Astrocyte (in vitro differentiated cells and primary cell): ENCODE results near the gene CARD8. TPM values are rescaled to one million over a fixed set of nuclear protein-coding genes. Genes with fewer than 3 reads are reported as not detected.

ENCODE experiments used
- DNase-seq: peaks from one replicate; pipeline ENCODE4 v3.0.0-alpha.2; 2010; ENCODE audit warnings: low read depth
- FAIRE-seq: peaks from 2 replicates; lab custom pipeline; 2011; peaks lifted over from hg19 to GRCh38; lab: Jason Lieb, UNC
- H2AFZ ChIP-seq: 2 replicates; pipeline ENCODE4 v1.6.0; 2012; ENCODE audit warnings: low read depth, low read length, inconsistent platforms
- H3K27ac ChIP-seq: 2 replicates; pipeline ENCODE4 v1.5.1; 2011; ENCODE audit warnings: low read depth, low read length, inconsistent platforms
- H3K27me3 ChIP-seq: 2 replicates; pipeline ENCODE4 v1.6.0; 2011; ENCODE audit warnings: low read length, inconsistent platforms; ENCODE audit not compliant: insufficient read depth
- H3K36me3 ChIP-seq: 2 replicates; pipeline ENCODE4 v1.5.1; 2011; ENCODE audit warnings: low read length, inconsistent platforms; ENCODE audit not compliant: insufficient read depth
- H3K4me1 ChIP-seq: 2 replicates; pipeline ENCODE4 v1.5.1; 2011; ENCODE audit warnings: low read length, inconsistent platforms; ENCODE audit not compliant: insufficient read depth
- H3K4me2 ChIP-seq: 2 replicates; pipeline ENCODE4 v1.6.0; 2012; ENCODE audit warnings: low read length, inconsistent platforms
- H3K4me3 ChIP-seq: 2 replicates; pipeline ENCODE4 v1.5.1; 2011; ENCODE audit warnings: low read depth, mild to moderate bottlenecking, low read length, inconsistent platforms; ENCODE audit not compliant: insufficient read depth
- H3K79me2 ChIP-seq: 2 replicates; pipeline ENCODE4 v1.6.0; 2012; ENCODE audit warnings: mild to moderate bottlenecking, low read length, inconsistent platforms; ENCODE audit not compliant: insufficient read depth
- H3K9ac ChIP-seq: 2 replicates; pipeline ENCODE4 v1.6.0; 2012; ENCODE audit warnings: mild to moderate bottlenecking, low read length, inconsistent platforms
- H3K9me3 ChIP-seq: 2 replicates; pipeline ENCODE4 v1.5.1; 2012; ENCODE audit warnings: low read depth, mild to moderate bottlenecking, low read length, inconsistent platforms; ENCODE audit not compliant: insufficient read depth
- H4K20me1 ChIP-seq: 2 replicates; pipeline ENCODE4 v1.6.0; 2012; ENCODE audit warnings: low read length, inconsistent platforms; ENCODE audit not compliant: insufficient read depth
- H3K27ac Mint-ChIP-seq: one replicate; pipeline ENCODE4 v1.8.0; 2021; ENCODE audit warnings: mild to moderate bottlenecking, mixed read lengths; ENCODE audit not compliant: unreplicated experiment
- H3K27me3 Mint-ChIP-seq: one replicate; pipeline ENCODE4 v1.8.0; 2021; ENCODE audit warnings: low read depth, mixed read lengths; ENCODE audit not compliant: unreplicated experiment
- H3K36me3 Mint-ChIP-seq: one replicate; pipeline ENCODE4 v1.8.0; 2021; ENCODE audit warnings: low read depth, mixed read lengths; ENCODE audit not compliant: unreplicated experiment
- H3K4me1 Mint-ChIP-seq: one replicate; pipeline ENCODE4 v1.8.0; 2021; ENCODE audit warnings: low read depth, mixed read lengths; ENCODE audit not compliant: unreplicated experiment
- H3K4me3 Mint-ChIP-seq: one replicate; pipeline ENCODE4 v1.8.0; 2021; ENCODE audit warnings: mild to moderate bottlenecking, moderate library complexity, mixed read lengths; ENCODE audit not compliant: unreplicated experiment
- H3K9me3 Mint-ChIP-seq: one replicate; pipeline ENCODE4 v1.8.0; 2021; ENCODE audit warnings: mild to moderate bottlenecking, mixed read lengths; ENCODE audit not compliant: unreplicated experiment
- EZH2 ChIP-seq: IDR thresholded peaks from 2 replicates; pipeline ENCODE4 v1.6.1; 2012; ENCODE audit warnings: mild to moderate bottlenecking, low read length, inconsistent platforms; ENCODE audit not compliant: insufficient read depth
- total RNA-seq: library from RNA; stranded (reverse); gene quantifications from 2 replicates; pipeline ENCODE4 v1.2.1, GENCODE V29; 2021
- TF ChIP-seq, protein P1 (sequence below): IDR thresholded peaks from 2 replicates; pipeline ENCODE4 v1.5.1; 2011; ENCODE audit warnings: low read depth, mild to moderate bottlenecking, inconsistent platforms, low read length, moderate library complexity; ENCODE audit not compliant: insufficient read depth

CARD8 gene
- total RNA-seq, 1 donor from 2014 or later = 26.3 TPM

DNA sequence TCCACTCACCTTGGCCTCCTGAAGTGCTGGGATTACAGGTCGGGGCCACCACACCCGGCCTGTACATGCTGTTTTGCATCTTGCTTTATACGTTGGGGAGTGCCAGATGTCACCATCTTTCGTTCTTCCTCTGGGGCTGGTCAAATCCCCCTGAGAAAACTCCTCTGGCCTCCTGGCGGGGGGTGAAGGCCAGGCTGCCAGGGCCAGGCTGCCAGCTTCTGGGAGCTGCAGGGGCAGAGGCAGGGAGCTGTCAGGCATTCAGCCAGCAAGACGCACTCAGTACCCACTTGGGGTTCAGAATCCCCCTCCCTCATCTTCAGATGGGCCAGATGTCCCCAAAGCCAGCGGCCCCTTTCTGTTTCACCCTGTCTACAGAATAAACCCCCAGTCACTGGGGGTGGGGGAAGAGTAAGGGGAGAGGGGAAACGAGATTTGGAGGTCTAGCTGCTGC lies 69.1 kb downstream of the CARD8 start:
- no peak overlapping the region for H3K4me3 ChIP-seq
- H3K4me1 ChIP-seq = no peaks in the 10 kb centered on the region
- H3K4me2 ChIP-seq = no peak overlapping the region
- no peak overlapping the region for H3K9ac ChIP-seq
- no peaks in the 10 kb centered on the region for H3K79me2 ChIP-seq
- FAIRE-seq = no peak
- Mint-ChIP-seq H3K36me3 (peaks cover 23% of the 10 kb centered on the region), H3K27me3 (no peaks in the 10 kb centered on the region), H3K4me1 (peaks cover 2% of the 10 kb centered on the region), H3K4me3 (no peak overlapping the region), H3K27ac (no peak overlapping the region), H3K9me3 (peaks cover 2% of the 10 kb centered on the region)
- no peaks in the 10 kb centered on the region for H3K36me3 ChIP-seq
- H3K27ac ChIP-seq = no peak overlapping the region
- no peak overlapping the region for H2AFZ ChIP-seq
- H3K9me3 ChIP-seq = no peaks in the 10 kb centered on the region
- H3K27me3 ChIP-seq = no peaks in the 10 kb centered on the region
- no peak for DNase-seq
- TF ChIP-seq, protein P1, sequence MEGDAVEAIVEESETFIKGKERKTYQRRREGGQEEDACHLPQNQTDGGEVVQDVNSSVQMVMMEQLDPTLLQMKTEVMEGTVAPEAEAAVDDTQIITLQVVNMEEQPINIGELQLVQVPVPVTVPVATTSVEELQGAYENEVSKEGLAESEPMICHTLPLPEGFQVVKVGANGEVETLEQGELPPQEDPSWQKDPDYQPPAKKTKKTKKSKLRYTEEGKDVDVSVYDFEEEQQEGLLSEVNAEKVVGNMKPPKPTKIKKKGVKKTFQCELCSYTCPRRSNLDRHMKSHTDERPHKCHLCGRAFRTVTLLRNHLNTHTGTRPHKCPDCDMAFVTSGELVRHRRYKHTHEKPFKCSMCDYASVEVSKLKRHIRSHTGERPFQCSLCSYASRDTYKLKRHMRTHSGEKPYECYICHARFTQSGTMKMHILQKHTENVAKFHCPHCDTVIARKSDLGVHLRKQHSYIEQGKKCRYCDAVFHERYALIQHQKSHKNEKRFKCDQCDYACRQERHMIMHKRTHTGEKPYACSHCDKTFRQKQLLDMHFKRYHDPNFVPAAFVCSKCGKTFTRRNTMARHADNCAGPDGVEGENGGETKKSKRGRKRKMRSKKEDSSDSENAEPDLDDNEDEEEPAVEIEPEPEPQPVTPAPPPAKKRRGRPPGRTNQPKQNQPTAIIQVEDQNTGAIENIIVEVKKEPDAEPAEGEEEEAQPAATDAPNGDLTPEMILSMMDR = no peak
- no peak for TF ChIP-seq EZH2
- no peaks in the 10 kb centered on the region for H4K20me1 ChIP-seq

DNA sequence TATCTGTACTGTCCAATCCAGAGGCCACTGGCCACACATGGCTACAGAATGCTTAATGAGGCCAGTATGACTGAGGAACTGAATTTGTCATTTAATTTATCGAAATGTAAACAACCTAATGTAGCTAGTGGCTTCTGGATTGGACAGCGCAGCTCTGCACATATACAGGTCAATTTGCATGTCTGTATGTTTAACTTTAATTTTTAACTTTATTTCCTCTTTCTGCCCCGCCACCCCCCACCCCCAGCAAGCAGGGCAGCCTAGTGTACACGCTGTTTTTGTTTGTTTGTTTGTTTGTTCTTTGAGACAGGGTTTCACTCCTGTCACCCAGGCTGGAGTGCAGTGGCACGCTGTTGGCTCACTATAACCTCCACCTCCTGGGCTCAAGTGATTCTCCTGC lies 69.7 kb downstream of the CARD8 start:
- Mint-ChIP-seq H3K36me3 (peaks cover 24% of the 10 kb centered on the region), H3K4me1 (peaks cover 2% of the 10 kb centered on the region), H3K27ac (no peak overlapping the region), H3K4me3 (no peak overlapping the region), H3K27me3 (no peaks in the 10 kb centered on the region), H3K9me3 (peaks cover 6% of the 10 kb centered on the region)
- H3K36me3 ChIP-seq = no peaks in the 10 kb centered on the region
- no peak overlapping the region for H3K4me3 ChIP-seq
- H3K79me2 ChIP-seq = no peaks in the 10 kb centered on the region
- TF ChIP-seq EZH2 = no peak
- TF ChIP-seq, protein P1 = no peak
- DNase-seq (no peak), FAIRE-seq (no peak)
- H3K27me3 ChIP-seq = no peaks in the 10 kb centered on the region
- no peak overlapping the region for H3K9ac ChIP-seq
- no peaks in the 10 kb centered on the region for H3K4me1 ChIP-seq
- no peaks in the 10 kb centered on the region for H3K9me3 ChIP-seq
- no peaks in the 10 kb centered on the region for H4K20me1 ChIP-seq
- H3K27ac ChIP-seq = no peak overlapping the region
- H3K4me2 ChIP-seq = no peak overlapping the region
- H2AFZ ChIP-seq = no peak overlapping the region

DNA sequence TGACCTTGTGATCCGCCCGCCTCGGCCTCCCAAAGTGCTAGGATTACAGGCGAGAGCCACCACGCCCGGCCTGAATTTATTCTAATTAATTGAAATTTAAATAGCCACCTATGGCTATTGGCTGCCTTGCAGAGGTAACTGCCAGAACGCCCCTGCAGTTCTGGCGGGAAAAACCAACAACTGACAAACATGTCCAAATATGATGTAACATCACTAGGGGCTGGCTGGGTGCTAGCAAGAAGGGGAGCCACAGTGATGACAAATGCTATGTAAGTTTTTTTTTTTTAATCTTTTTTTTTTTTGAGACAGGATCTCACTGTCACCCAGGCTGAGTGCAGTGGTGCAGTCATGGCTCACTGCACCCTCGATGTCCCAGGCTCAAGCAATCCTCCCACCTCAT lies 72.4 kb downstream of the CARD8 start:
- no peak overlapping the region for H3K4me2 ChIP-seq
- no peaks in the 10 kb centered on the region for H3K79me2 ChIP-seq
- Mint-ChIP-seq H3K36me3 (peaks cover 18% of the 10 kb centered on the region), H3K4me3 (no peak overlapping the region), H3K9me3 (peaks cover 6% of the 10 kb centered on the region), H3K4me1 (peaks cover 2% of the 10 kb centered on the region), H3K27me3 (no peaks in the 10 kb centered on the region), H3K27ac (no peak overlapping the region)
- H3K4me1 ChIP-seq = no peaks in the 10 kb centered on the region
- H4K20me1 ChIP-seq = no peaks in the 10 kb centered on the region
- no peak overlapping the region for H3K9ac ChIP-seq
- DNase-seq (no peak), FAIRE-seq (no peak)
- H3K4me3 ChIP-seq = no peak overlapping the region
- H3K27ac ChIP-seq = no peak overlapping the region
- H2AFZ ChIP-seq = no peak overlapping the region
- H3K9me3 ChIP-seq = no peaks in the 10 kb centered on the region
- no peaks in the 10 kb centered on the region for H3K27me3 ChIP-seq
- H3K36me3 ChIP-seq = peaks cover 2% of the 10 kb centered on the region
- TF ChIP-seq, protein P1 = no peak
- no peak for TF ChIP-seq EZH2
